HCT116 (cell line): ENCODE measurements around the gene CELA3A. TPM values are rescaled to one million over a fixed set of nuclear protein-coding genes. Genes with fewer than 3 reads are reported as not detected.

Experiments used
- ATAC-seq: fragments of 200-7000 bp; cut with Tn5 transposase; 2 replicates; pipeline ENCODE4 v1.9.1; 2020; ENCODE audit warnings: mild to moderate bottlenecking, moderate library complexity
- BruUV-seq: library from RNA; stranded (reverse); fragments of 400-500 nt; replicated peaks from 2 replicates; lab custom pipeline; 2021; lab: Mats Ljungman, UMichigan
- CTCF ChIA-PET: fragments of 300-600 bp; sonication (Branson Sonifier 250); formaldehyde crosslinking; loops from one replicate; lab custom pipeline; 2021; ENCODE audit warnings: antibody characterized with exemption; lab: Charles Lee
- POLR2A ChIA-PET: fragments of 300-600, 350-600 bp; sonication (Branson Sonifier 250); formaldehyde crosslinking; loops from one replicate; lab custom pipeline; 2021; ENCODE audit warnings: antibody characterized with exemption; lab: Charles Lee
- RAD21 ChIA-PET, 2 experiments: fragments of 300-600 bp; sonication (Branson Sonifier 250); formaldehyde crosslinking; loops; one replicate each; lab custom pipeline; 2023; ENCODE audit warnings: low total read pairs in 2 of 2; ENCODE audit not compliant: uncharacterized antibody in 2 of 2, unreplicated experiment in 2 of 2, low non-redundant PET in 1 of 2; lab: Charles Lee
- DNase-seq: peaks from one replicate; pipeline ENCODE4 v3.0.0-alpha.2; 2010; ENCODE audit warnings: low read depth, low spot score
- H2AFZ ChIP-seq: fragments of 200-600 bp; shearing (Covaris generic), sonication (generic); 2 replicates; pipeline ENCODE4 v1.6.1; 2017; ENCODE audit warnings: low read depth, mixed run types, mixed read lengths, antibody characterized with exemption, low read length; ENCODE audit not compliant: poor library complexity, severe bottlenecking
- H3K27ac ChIP-seq: 2 replicates; pipeline ENCODE4 v1.5.1; 2012; ENCODE audit warnings: low read depth, low read length
- H3K27me3 ChIP-seq: fragments of 200-600 bp; sonication (generic); 2 replicates; pipeline ENCODE4 v1.6.1; 2016; ENCODE audit warnings: mixed run types, low read length, mixed read lengths; ENCODE audit not compliant: insufficient read depth
- H3K36me3 ChIP-seq, 2 experiments: fragments of 200-500 bp in 1 of 2; fragments of 200-600 bp in 1 of 2; sonication (Bioruptor generic) in 1 of 2; sonication (generic) in 1 of 2; 2 replicates each; pipeline versions ENCODE4 v1.5.1 to v1.6.1; 2014 to 2016; ENCODE audit warnings: low read length in 2 of 2, inconsistent platforms in 1 of 2, mixed read lengths in 1 of 2, mixed run types in 1 of 2; ENCODE audit not compliant: insufficient read depth in 2 of 2, control insufficient read depth in 1 of 2
- H3K4me1 ChIP-seq, 2 experiments: fragments of 200-600 bp in 1 of 2; sonication (generic) in 1 of 2; 2 replicates each; pipeline versions ENCODE4 v1.5.1 to v1.6.1; 2012 to 2017; ENCODE audit warnings: low read length in 2 of 2, inconsistent platforms in 1 of 2, mild to moderate bottlenecking in 1 of 2, mixed read lengths in 1 of 2, mixed run types in 1 of 2, moderate library complexity in 1 of 2; ENCODE audit not compliant: insufficient read depth in 2 of 2, control insufficient read depth in 1 of 2
- H3K4me2 ChIP-seq: fragments of 200-600 bp; sonication (generic); 2 replicates; pipeline ENCODE4 v1.6.1; 2017; ENCODE audit warnings: mixed run types, low read length, mixed read lengths
- H3K4me3 ChIP-seq, 2 experiments: fragments of 200-600 bp in 1 of 2; sonication (generic) in 1 of 2; replicated peaks in 1 of 2; 2 replicates each; pipeline ENCODE4 v1.5.1; 2011 to 2016; ENCODE audit warnings: low read length in 2 of 2, control low read depth in 1 of 2, low read depth in 1 of 2, mild to moderate bottlenecking in 1 of 2, mixed read lengths in 1 of 2, mixed run types in 1 of 2
- H3K79me2 ChIP-seq: fragments of 200-600 bp; sonication (generic); 2 replicates; pipeline ENCODE4 v1.6.1; 2017; ENCODE audit warnings: mild to moderate bottlenecking, mixed run types, low read length, moderate library complexity, mixed read lengths; ENCODE audit not compliant: insufficient read depth
- H3K9ac ChIP-seq: fragments of 200-600 bp; sonication (generic); 2 replicates; pipeline ENCODE4 v1.6.1; 2016; ENCODE audit warnings: low read length, mixed read lengths
- H3K9me2 ChIP-seq: fragments of 200-600 bp; sonication (generic), shearing (Covaris generic); 2 replicates; pipeline ENCODE4 v1.6.1; 2017; ENCODE audit warnings: mixed run types, mild to moderate bottlenecking, moderate library complexity; ENCODE audit not compliant: insufficient read depth
- H3K9me3 ChIP-seq, 2 experiments: fragments of 200-500 bp in 1 of 2; fragments of 200-600 bp in 1 of 2; sonication (Bioruptor generic) in 1 of 2; sonication (generic) in 1 of 2; 2 replicates each; pipeline ENCODE4 v1.6.1; 2014 to 2017; ENCODE audit warnings: low read length in 2 of 2, mixed read lengths in 2 of 2, inconsistent platforms in 1 of 2, low read depth in 1 of 2, mild to moderate bottlenecking in 1 of 2, mixed run types in 1 of 2, moderate library complexity in 1 of 2; ENCODE audit not compliant: control insufficient read depth in 1 of 2, insufficient read depth in 1 of 2
- H4K20me1 ChIP-seq: fragments of 200-600 bp; sonication (generic), shearing (Covaris generic); 2 replicates; pipeline ENCODE4 v1.6.1; 2017; ENCODE audit warnings: mixed run types, mild to moderate bottlenecking, moderate library complexity; ENCODE audit not compliant: insufficient read depth
- CBX3 ChIP-seq: IDR thresholded peaks from 2 replicates; pipeline ENCODE4 v1.6.1; 2012; ENCODE audit warnings: low read depth
- CEBPB ChIP-seq: IDR thresholded peaks from 2 replicates; pipeline ENCODE4 v1.6.1; 2012; ENCODE audit warnings: low read depth
- EGR1 ChIP-seq: IDR thresholded peaks from 2 replicates; pipeline ENCODE4 v1.6.1; 2012; ENCODE audit warnings: low read depth
- EZH2phosphoT487 ChIP-seq: fragments of 200-600 bp; IDR thresholded peaks from 2 replicates; pipeline ENCODE4 v1.6.1; 2018; ENCODE audit warnings: antibody characterized with exemption, borderline replicate concordance
- FOSL1 ChIP-seq: IDR thresholded peaks from 2 replicates; pipeline ENCODE4 v1.6.1; 2012; ENCODE audit warnings: low read depth
- JUND ChIP-seq: IDR thresholded peaks from 2 replicates; pipeline ENCODE4 v1.6.1; 2012
- POLR2A ChIP-seq: IDR thresholded peaks from 2 replicates; pipeline ENCODE4 v1.7.0; 2011; ENCODE audit warnings: borderline replicate concordance; ENCODE audit not compliant: insufficient read depth, insufficient read length; ENCODE audit errors: extremely low read depth
- POLR2AphosphoS5 ChIP-seq: IDR thresholded peaks from 2 replicates; pipeline ENCODE4 v1.6.1; 2011; ENCODE audit warnings: mild to moderate bottlenecking, low read depth, low read length, moderate library complexity
- SIN3A ChIP-seq: IDR thresholded peaks from 2 replicates; pipeline ENCODE4 v1.6.1; 2012; ENCODE audit warnings: low read depth
- TCF7L2 ChIP-seq: IDR thresholded peaks from 2 replicates; pipeline ENCODE4 v1.7.0; 2011; ENCODE audit warnings: borderline replicate concordance, inconsistent platforms; ENCODE audit not compliant: insufficient read depth, insufficient read length; ENCODE audit errors: extremely low read depth
- ZNF274 ChIP-seq: fragments of 200-500 bp; sonication (Bioruptor generic); IDR thresholded peaks from 2 replicates; pipeline ENCODE4 v1.6.1; 2014; ENCODE audit warnings: mild to moderate bottlenecking, low read depth, low read length, inconsistent platforms
- intact Hi-C: fragments of 100-400 bp; cut with micrococcal nuclease; formaldehyde crosslinking; loops from 2 replicates; pipeline ENCODE4 v1.10.0; 2022
- total RNA-seq: library from RNA; stranded (reverse); gene quantifications from one replicate; pipeline ENCODE4 v1.2.1, GENCODE V29; 2021; ENCODE audit not compliant: unreplicated experiment
- TF ChIP-seq, protein P1 (sequence below): IDR thresholded peaks from 2 replicates; pipeline ENCODE4 v1.6.1; 2012
- TF ChIP-seq, protein P2 (sequence below): IDR thresholded peaks from 2 replicates; pipeline ENCODE4 v1.6.1; 2011; ENCODE audit warnings: mild to moderate bottlenecking, low read length, moderate library complexity; ENCODE audit not compliant: insufficient replicate concordance; ENCODE audit errors: extremely low read depth
- TF ChIP-seq, protein P3 (sequence below): IDR thresholded peaks from 2 replicates; pipeline ENCODE4 v1.6.1; 2012
- TF ChIP-seq, protein P4 (sequence below), 3 experiments: fragments of 200-600 bp in 1 of 3; sonication (generic) in 1 of 3; IDR thresholded peaks in 2 of 3; conservative IDR thresholded peaks in 1 of 3; 2 replicates each; pipeline ENCODE4 v1.5.1; 2012 to 2017; ENCODE audit warnings: low read depth in 2 of 3, low read length in 2 of 3, antibody characterized with exemption in 1 of 3, borderline replicate concordance in 1 of 3, control low read depth in 1 of 3, mild to moderate bottlenecking in 1 of 3, mixed read lengths in 1 of 3, mixed run types in 1 of 3, moderate library complexity in 1 of 3; ENCODE audit not compliant: insufficient read depth in 1 of 3

The CELA3A gene
- total RNA-seq, 1 experiment from 2014 or later, result 9.0 TPM

DNA sequence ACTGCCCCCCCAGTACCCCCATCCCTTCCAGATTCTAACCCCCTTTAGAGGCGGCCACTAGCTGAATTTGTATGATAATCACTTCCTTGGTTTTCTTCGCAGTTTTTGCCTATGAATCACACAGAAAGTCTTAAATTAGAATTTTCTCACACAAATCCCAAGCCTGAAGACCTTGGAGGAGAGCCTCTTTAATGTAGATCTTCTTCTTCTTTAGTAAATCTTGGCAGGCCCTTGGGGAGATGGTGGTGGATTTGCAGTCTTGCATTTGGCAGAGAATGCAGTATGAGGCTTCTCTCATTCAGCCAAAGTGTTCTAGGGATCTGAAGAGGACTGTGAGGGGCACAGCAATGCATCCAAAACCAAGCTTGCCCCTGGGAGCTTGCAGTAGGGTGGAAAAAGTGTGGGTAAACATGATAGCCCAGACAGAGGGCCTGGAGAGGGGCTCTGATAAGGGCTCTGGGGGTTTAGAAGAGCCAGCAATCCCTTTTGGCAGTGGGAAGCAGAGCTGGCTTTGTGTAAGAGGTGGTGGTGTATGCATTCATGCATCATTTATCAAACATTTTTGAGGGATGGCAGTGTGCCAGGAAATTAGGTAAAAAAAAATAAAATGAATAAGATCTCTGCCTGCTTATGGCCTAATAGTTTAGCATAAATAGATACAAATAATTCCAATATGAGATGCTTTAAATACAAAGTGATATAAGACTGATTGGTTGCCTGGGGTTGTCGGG is 43.4 kb downstream of the CELA3A start:
- RAD21 ChIA-PET, result no interaction called here
- Histone ChIP-seq H3K4me3 (no peak overlapping the region), H3K4me2 (no peak overlapping the region), H3K79me2 (no peaks in the 10 kb centered on the region), H3K9ac (no peak overlapping the region), H2AFZ (no peak overlapping the region), H3K9me2 (no peaks in the 10 kb centered on the region), H3K9me3 (no peaks in the 10 kb centered on the region), H4K20me1 (no peaks in the 10 kb centered on the region), H3K4me1 (peaks cover 24 to 42% of the 10 kb centered on the region in 2 experiments; a peak in 3 of 4 replicates), H3K27me3 (no peaks in the 10 kb centered on the region), H3K27ac (no peak overlapping the region), H3K36me3 (no peaks in the 10 kb centered on the region)
- DNase-seq, result no peak
- POLR2A ChIA-PET, result no interaction called here
- BruUV-seq, result no TSS peak
- ATAC-seq, result no peak
- TF ChIP-seq JUND (no peak), POLR2A (no peak), TCF7L2 (no peak), SIN3A (no peak), ZNF274 (no peak), CBX3 (no peak), EZH2phosphoT487 (no peak), FOSL1 (no peak), POLR2AphosphoS5 (no peak), EGR1 (no peak), CEBPB (no peak)
- TF ChIP-seq, protein P1, sequence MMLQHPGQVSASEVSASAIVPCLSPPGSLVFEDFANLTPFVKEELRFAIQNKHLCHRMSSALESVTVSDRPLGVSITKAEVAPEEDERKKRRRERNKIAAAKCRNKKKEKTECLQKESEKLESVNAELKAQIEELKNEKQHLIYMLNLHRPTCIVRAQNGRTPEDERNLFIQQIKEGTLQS, result no peak
- TF ChIP-seq, protein P2, sequence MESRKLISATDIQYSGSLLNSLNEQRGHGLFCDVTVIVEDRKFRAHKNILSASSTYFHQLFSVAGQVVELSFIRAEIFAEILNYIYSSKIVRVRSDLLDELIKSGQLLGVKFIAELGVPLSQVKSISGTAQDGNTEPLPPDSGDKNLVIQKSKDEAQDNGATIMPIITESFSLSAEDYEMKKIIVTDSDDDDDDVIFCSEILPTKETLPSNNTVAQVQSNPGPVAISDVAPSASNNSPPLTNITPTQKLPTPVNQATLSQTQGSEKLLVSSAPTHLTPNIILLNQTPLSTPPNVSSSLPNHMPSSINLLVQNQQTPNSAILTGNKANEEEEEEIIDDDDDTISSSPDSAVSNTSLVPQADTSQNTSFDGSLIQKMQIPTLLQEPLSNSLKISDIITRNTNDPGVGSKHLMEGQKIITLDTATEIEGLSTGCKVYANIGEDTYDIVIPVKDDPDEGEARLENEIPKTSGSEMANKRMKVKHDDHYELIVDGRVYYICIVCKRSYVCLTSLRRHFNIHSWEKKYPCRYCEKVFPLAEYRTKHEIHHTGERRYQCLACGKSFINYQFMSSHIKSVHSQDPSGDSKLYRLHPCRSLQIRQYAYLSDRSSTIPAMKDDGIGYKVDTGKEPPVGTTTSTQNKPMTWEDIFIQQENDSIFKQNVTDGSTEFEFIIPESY, result no peak
- TF ChIP-seq, protein P3, sequence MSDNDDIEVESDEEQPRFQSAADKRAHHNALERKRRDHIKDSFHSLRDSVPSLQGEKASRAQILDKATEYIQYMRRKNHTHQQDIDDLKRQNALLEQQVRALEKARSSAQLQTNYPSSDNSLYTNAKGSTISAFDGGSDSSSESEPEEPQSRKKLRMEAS, result no peak
- TF ChIP-seq, protein P4, sequence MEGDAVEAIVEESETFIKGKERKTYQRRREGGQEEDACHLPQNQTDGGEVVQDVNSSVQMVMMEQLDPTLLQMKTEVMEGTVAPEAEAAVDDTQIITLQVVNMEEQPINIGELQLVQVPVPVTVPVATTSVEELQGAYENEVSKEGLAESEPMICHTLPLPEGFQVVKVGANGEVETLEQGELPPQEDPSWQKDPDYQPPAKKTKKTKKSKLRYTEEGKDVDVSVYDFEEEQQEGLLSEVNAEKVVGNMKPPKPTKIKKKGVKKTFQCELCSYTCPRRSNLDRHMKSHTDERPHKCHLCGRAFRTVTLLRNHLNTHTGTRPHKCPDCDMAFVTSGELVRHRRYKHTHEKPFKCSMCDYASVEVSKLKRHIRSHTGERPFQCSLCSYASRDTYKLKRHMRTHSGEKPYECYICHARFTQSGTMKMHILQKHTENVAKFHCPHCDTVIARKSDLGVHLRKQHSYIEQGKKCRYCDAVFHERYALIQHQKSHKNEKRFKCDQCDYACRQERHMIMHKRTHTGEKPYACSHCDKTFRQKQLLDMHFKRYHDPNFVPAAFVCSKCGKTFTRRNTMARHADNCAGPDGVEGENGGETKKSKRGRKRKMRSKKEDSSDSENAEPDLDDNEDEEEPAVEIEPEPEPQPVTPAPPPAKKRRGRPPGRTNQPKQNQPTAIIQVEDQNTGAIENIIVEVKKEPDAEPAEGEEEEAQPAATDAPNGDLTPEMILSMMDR (IDR thresholded peaks at IDR 0.05 in 2 of 3, conservative IDR thresholded peaks at IDR 0.05 in 1 of 3; ENCODE audit: borderline replicate concordance in 1 of 3, insufficient read depth in 1 of 3, low read depth in 2 of 3, low read length in 2 of 3), result no peak
- CTCF ChIA-PET, result no interaction called here
- intact Hi-C loops, result no loop called here
